GM12891 (cell line): ENCODE results near the gene CD86.

Source experiments
- POLR2A ChIP-seq: IDR thresholded peaks from 2 replicates; pipeline ENCODE4 v1.6.1; 2011; ENCODE audit warnings: low read depth, low read length, control low read depth
- POLR2AphosphoS5 ChIP-seq: IDR thresholded peaks from 2 replicates; pipeline ENCODE4 v1.6.1; 2011; ENCODE audit warnings: low read depth, low read length, control low read depth
- POU2F2 ChIP-seq: IDR thresholded peaks from 2 replicates; pipeline ENCODE4 v1.6.1; 2011; ENCODE audit warnings: low read depth, mild to moderate bottlenecking, control low read depth, low read length, moderate library complexity
- SPI1 ChIP-seq: IDR thresholded peaks from 2 replicates; pipeline ENCODE4 v1.6.1; 2011; ENCODE audit warnings: low read depth, low read length, control low read depth
- TAF1 ChIP-seq: IDR thresholded peaks from 2 replicates; pipeline ENCODE4 v1.6.1; 2011; ENCODE audit warnings: low read depth, low read length, control low read depth

- no peak for TF ChIP-seq POLR2AphosphoS5
- TF ChIP-seq POLR2A: no peak
- TF ChIP-seq TAF1: no peak
- no peak for TF ChIP-seq POU2F2
- TF ChIP-seq SPI1: no peak
Measured at GRCh38 chr3:122094693-122095092, 39.5 kb downstream of the CD86 start.
